Mucosa of descending colon (tissue), 3 donors: Measurements from ENCODE around the gene TMEM253. TPM values are rescaled to one million over a fixed set of nuclear protein-coding genes. Genes with fewer than 3 reads are reported as not detected.

Experiments used
- ATAC-seq: fragments of 200-7000 bp; cut with Tn5 transposase; one replicate; pipeline ENCODE4 v1.9.1; 2020; ENCODE audit warnings: mild to moderate bottlenecking, moderate library complexity
- DNase-seq, 3 donors: peaks; one replicate each; pipeline ENCODE4 v3.0.0-alpha.2; 2020
- H3K36me3 ChIP-seq: fragments of 200-600 bp; one replicate; pipeline ENCODE4 v1.8.0; 2021; ENCODE audit warnings: low read depth, mild to moderate bottlenecking
- H3K4me1 ChIP-seq: fragments of 200-600 bp; one replicate; pipeline ENCODE4 v1.8.0; 2021; ENCODE audit warnings: low read depth, mild to moderate bottlenecking
- H3K4me3 ChIP-seq: fragments of 200-600 bp; one replicate; pipeline ENCODE4 v1.8.0; 2021; ENCODE audit warnings: mild to moderate bottlenecking
- H3K9me3 ChIP-seq: fragments of 200-600 bp; one replicate; pipeline ENCODE4 v1.8.0; 2021; ENCODE audit warnings: mild to moderate bottlenecking
- CTCF ChIP-seq: fragments of 200-600 bp; IDR thresholded peaks from one replicate; pipeline ENCODE4 v1.8.0; 2022; ENCODE audit warnings: antibody characterized with exemption, mild to moderate bottlenecking
- intact Hi-C, 2 donors: fragments of 100-400 bp; cut with DNase I in 1 of 2; cut with micrococcal nuclease in 1 of 2; formaldehyde crosslinking; loops; one replicate each; pipeline versions ENCODE4 v1.11.0 to v1.11.1; 2022; cut with DNase I, micrococcal nuclease
- total RNA-seq, 3 donors: library from RNA; stranded (reverse); fragmentation: NEBNext Ultra II Directional in 2 of 3; extraction: Animal tissue kit (Norgen Biotek cat#: 25700) in 2 of 3; gene quantifications; one replicate each; pipeline versions ENCODE4 v1.2.1 to v1.2.4, GENCODE V29; 2021 to 2023
- donor health status: DM: no; HTN: no; CAD: no; lungs with moderate emphysema.
- donor health status: DM: no; HTN: no; CAD: no.
- donor health status: DM: no; HTN: yes; CAD: no.

Gene TMEM253
- total RNA-seq, 3 donors from 2014 or later: 20.2 to 46.0 (median 43.9) TPM

DNA sequence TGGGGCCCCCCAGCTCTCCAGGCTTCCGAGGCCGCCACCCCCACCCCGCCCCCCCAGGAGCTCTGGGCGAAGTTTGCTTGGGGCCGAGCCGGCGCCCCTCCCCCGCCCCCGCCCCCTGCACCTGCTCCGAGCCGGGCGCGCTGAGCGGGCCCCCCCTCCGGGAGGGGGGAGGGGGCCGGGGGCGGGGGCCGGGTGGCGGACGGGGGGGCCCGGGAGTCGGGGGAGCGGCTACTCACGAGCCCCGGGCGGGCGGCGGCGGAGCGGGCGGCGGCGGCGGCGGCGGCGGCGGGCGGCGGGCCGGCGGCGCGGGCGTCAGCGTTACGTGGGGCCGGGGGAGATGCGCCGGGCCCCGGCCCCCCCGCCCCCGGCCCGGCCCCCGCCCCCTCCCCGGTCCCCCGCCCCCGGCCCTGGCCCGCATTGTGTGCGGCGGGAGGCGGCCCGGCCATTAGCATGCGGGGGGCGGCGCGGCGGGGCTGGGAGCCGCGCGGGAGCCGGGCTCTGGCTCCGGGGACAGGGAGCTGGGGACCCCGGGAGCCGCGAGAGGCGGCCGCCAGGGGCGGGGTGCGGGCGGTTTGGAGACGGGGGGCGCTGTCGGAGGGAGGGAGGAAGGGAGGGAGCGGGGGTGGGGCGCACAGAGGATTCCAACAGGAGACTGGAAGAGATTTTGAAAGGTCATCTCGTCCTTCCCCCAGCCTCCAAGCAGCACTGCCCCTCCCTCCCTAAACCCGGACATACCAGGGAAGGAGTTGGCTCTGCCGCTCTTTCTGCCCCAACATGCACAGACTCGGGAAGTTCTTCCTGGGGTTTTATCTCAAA lies 2.6 kb upstream of the TMEM253 start, which contains the start of gene ZNF219:
ZNF219 (minus strand) TSS at position 580 of the 816 bp plus-strand sequence. CDS start 5,064 bp downstream, outside the sequence.
- no peak for TF ChIP-seq CTCF
- H3K4me1 ChIP-seq: peaks cover 30% of the 10 kb centered on the region
- DNase-seq (peak; percentile 75 to 81 (median 79)), ATAC-seq (peak; percentile 46)
- intact Hi-C loops: loop anchor here in 1 of 2 donors (10.0 kb wide), 1 partner anchor 83 kb away; no protein-coding TSS in a partner anchor
- H3K9me3 ChIP-seq: no peaks in the 10 kb centered on the region
- H3K4me3 ChIP-seq: peak within 1 kb of the TSS; percentile 27
- no peaks in the 10 kb centered on the region for H3K36me3 ChIP-seq

DNA sequence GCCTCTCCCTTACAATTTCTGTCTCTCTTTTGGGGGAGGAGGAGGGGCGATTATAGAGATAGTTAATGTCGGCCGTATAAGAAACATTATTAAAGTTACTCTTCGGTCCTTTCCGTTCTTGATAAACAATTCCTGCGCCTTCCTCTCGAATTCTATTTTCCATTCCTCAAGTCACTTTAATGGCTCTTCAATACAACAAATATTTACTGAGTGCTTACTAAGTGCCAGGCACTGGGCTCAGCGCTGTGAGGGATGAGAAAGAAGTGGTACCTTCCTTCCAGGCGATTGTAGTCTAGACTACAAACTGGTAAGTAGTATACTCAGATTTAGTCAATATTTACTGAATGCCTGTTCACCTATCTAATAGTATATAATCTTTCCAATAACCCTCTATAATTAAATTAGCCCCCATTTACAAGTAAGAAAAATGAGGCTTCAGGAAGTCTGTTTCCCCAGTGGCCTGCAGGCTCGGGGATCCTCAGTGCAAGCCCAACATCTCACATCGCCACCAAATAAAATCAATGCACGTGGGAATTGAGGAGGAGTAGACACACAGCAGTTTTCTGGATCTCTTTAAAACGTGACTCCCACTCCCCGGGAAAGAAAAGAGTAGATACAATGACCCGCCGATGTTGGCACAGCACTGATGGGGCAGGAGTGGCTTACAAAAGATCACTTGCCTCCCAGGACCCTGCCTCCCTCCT lies 1.8 kb upstream of the TMEM253 start:
- H3K9me3 ChIP-seq: no peaks in the 10 kb centered on the region
- TF ChIP-seq CTCF: no peak
- DNase-seq: no peak
- no peaks in the 10 kb centered on the region for H3K36me3 ChIP-seq
- ATAC-seq: no peak
- peaks cover 35% of the 10 kb centered on the region for H3K4me1 ChIP-seq
- intact Hi-C loops: loop anchor here in 1 of 2 donors (10.0 kb wide), 1 partner anchor 84 kb away; no protein-coding TSS in a partner anchor
- H3K4me3 ChIP-seq: peak overlapping the region; percentile 27

GRCh38 chr14:21099596-21099985 lies 1.3 kb upstream of the TMEM253 start:
- intact Hi-C loops: loop anchor here in 1 of 2 donors (10.0 kb wide), 1 partner anchor 85 kb away; no protein-coding TSS in a partner anchor
- no peak for TF ChIP-seq CTCF
- DNase-seq: no peak
- Histone ChIP-seq H3K4me1 (peaks cover 35% of the 10 kb centered on the region), H3K36me3 (no peaks in the 10 kb centered on the region), H3K9me3 (no peaks in the 10 kb centered on the region), H3K4me3 (no peak overlapping the region)
- ATAC-seq: no peak

- intact Hi-C loops: loop anchor here in 1 of 2 donors (10.0 kb wide), 1 partner anchor 417 kb away; the partner anchor contains the start of genes ANG and RNASE4
- Histone ChIP-seq H3K4me1 (peaks cover 57% of the 10 kb centered on the region), H3K9me3 (no peaks in the 10 kb centered on the region), H3K36me3 (no peaks in the 10 kb centered on the region), H3K4me3 (no peak overlapping the region)
- ATAC-seq (no peak), DNase-seq (peak in 1 of 3 donors; percentile 46)
- no peak for TF ChIP-seq CTCF
Observed at GRCh38 chr14:21101802-21102413, 1.0 kb downstream of the TMEM253 start.
